NCI-H345 treated with DMSO at 0.1 percent for 48 hours (cell line): ENCODE data around the gene MTX2.
"Not testable (repeated sequence)": the region's sequence is repeated elsewhere in the genome, so short reads cannot be mapped to it uniquely, and the experiment has no call there.

ENCODE experiments used
- DNase-seq: peaks from one replicate; lab custom pipeline; 2025; ENCODE audit not compliant: unreplicated experiment; lab: John Stamatoyannopoulos, UW

The MTX2 gene

GRCh38 chr2:176284461-176285049 is 15.3 kb downstream of the MTX2 start:
- DNase-seq: no peak

- DNase-seq: no peak
These were observed 16.1 kb downstream of the MTX2 start for GRCh38 chr2:176285321-176285720.

GRCh38 chr2:176291335-176291734 is 22.1 kb downstream of the MTX2 start:
- DNase-seq: no peak

- DNase-seq: no peak
These were observed 22.6 kb downstream of the MTX2 start for GRCh38 chr2:176291809-176292283.

- no peak for DNase-seq
These were observed 23.4 kb downstream of the MTX2 start for GRCh38 chr2:176292608-176293007.

GRCh38 chr2:176293334-176293733 is 24.1 kb downstream of the MTX2 start:
- no peak for DNase-seq

- no peak for DNase-seq
These were observed 27.8 kb downstream of the MTX2 start for GRCh38 chr2:176297067-176297466.

- DNase-seq: no peak
These were observed 28.5 kb downstream of the MTX2 start for GRCh38 chr2:176297737-176298136.

- not testable (repeated sequence) for DNase-seq
These were observed 36.8 kb downstream of the MTX2 start for GRCh38 chr2:176306020-176306419.

GRCh38 chr2:176317199-176317598 is 48.0 kb downstream of the MTX2 start:
- no peak for DNase-seq

- no peak for DNase-seq
These were observed 48.4 kb downstream of the MTX2 start for GRCh38 chr2:176317623-176318065.

GRCh38 chr2:176321916-176322315 is 52.7 kb downstream of the MTX2 start:
- no peak for DNase-seq

GRCh38 chr2:176324862-176325261 is 55.6 kb downstream of the MTX2 start:
- no peak for DNase-seq

- DNase-seq: peak; percentile 7
These were observed 56.5 kb downstream of the MTX2 start for GRCh38 chr2:176325732-176326131.

GRCh38 chr2:176328149-176328548 is 58.9 kb downstream of the MTX2 start:
- DNase-seq: no peak

GRCh38 chr2:176330612-176331011 is 61.4 kb downstream of the MTX2 start:
- no peak for DNase-seq

- no peak for DNase-seq
These were observed 62.4 kb downstream of the MTX2 start for GRCh38 chr2:176331646-176332045.

GRCh38 chr2:176334729-176335128 is 65.5 kb downstream of the MTX2 start:
- no peak for DNase-seq

- DNase-seq: no peak
These were observed 69.2 kb downstream of the MTX2 start for GRCh38 chr2:176338395-176338794.

- no peak for DNase-seq
These were observed 70.0 kb downstream of the MTX2 start for GRCh38 chr2:176339208-176339607.

GRCh38 chr2:176356251-176356650 is 87.0 kb downstream of the MTX2 start:
- DNase-seq: no peak

GRCh38 chr2:176364273-176364977 is 95.2 kb downstream of the MTX2 start:
- no peak for DNase-seq

GRCh38 chr2:176368349-176368748 is 99.1 kb downstream of the MTX2 start:
- DNase-seq: no peak
